ENCODE data around the gene MAP3K14.

- TF ChIP-seq EZH2phosphoT487 (conservative IDR thresholded peaks at IDR 0.05; ENCODE audit: low read length) (no peak), CTCF (IDR thresholded peaks at IDR 0.05; ENCODE audit: insufficient read depth, low read length, poor library complexity, severe bottlenecking) (no peak)
These were observed 51.0 kb downstream of the MAP3K14 start for GRCh38 chr17:45265821-45266220.
